ENCODE measurements around the gene IYD. TPM values are rescaled to one million over a fixed set of nuclear protein-coding genes. Genes with fewer than 3 reads are reported as not detected.

The IYD gene
- total RNA-seq, 4 donors from 2014 or later: under 0.01 to 1.4 TPM; not detected in 2

DNA sequence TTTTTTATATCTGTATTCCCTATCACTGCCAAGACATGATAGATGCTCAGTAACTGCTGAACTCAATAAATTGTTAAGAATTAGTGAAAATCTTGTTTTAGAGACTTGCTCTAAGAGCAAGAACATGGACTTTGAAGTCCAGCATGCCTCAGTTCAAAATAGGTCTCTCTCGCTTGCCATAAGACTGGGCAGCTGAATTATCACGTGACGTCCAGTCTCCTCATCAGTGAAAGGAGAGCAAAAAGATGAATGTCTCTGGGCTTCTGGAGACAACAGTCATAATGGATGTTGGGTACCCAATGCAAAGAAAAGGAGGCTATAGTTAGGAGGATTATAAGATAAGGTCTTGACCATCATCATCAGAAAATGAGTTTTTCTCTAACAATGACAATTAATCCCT, 82.1 kb downstream of the IYD start:
- no peak for TF ChIP-seq CTCF (IDR thresholded peaks at IDR 0.05; ENCODE audit: low read depth)

GRCh38 chr6:150451807-150452427, 83.1 kb downstream of the IYD start:
- no peak for TF ChIP-seq CTCF (IDR thresholded peaks at IDR 0.05; ENCODE audit: low read depth)

DNA sequence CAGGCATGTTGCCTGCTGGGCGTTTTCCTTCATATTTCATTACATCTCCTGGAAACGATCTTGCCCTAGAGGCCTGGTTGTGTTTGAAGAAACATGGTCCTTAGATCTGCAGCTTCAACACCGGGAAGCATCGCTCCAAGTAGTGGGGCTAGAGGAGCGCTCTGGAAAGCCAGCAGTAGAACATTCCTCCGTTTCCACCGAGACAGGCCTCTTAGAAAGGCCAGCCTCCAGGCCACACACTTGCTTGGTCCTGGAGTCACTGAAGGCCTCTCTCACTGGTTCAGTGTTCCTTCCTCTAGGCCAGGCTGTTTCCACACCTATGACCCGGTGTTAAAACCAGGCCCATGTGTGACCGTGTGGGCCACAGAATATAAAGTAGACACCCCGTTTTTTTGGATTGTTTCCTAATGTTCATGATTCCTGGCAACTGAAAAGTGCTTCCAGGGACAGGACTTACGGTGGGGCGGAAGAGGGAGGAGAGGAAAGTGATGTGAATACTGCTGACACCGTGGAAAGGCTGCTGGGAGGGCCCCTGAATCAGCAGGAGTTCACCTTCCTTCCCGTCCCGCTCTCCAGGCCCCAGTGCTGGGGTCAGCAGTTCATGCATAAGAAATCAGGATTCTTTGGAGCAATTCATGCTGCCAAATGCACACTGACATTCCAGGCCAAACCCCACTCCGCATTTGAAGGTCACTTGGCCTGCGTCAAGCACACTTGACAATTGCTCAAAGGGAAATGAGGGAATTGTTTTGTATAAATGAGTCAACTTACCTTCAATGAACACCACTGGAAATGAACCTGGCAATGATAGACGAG, 83.8 kb downstream of the IYD start:
- no peak for TF ChIP-seq CTCF (IDR thresholded peaks at IDR 0.05; ENCODE audit: low read depth)

DNA sequence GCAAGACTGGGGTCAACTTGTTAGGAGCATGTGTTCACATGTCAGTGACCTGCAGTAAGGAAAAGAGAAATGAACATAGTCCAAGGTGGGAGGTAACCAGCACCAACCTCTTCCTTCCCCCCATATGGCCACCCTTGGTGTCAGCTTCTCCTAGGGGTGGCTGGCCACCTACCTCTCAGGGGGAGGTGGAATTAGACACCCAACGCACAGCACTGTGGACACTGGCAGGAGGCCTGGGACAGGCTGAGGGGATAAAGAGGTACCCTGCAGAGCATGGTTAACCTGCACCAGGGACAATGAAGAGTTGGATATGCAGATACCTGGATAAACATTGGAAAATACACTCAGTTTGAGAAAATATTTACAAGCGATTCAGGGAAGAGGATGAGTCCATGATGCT, 84.5 kb downstream of the IYD start:
- no peak for TF ChIP-seq CTCF (IDR thresholded peaks at IDR 0.05; ENCODE audit: low read depth)

Small RNA genes lying within 50 kb of the gene (small RNA-seq; reads per million reads assigned to genes)
- gene RNU4-7P: not detected

Other genes starting within 250 kb of the IYD start
- gene PPP1R14C, start 226.0 kb upstream of the IYD start, total RNA-seq: under 1 TPM in 1 of 4 donors, not detected in 3; 0.34 TPM
- 10 to 100 TPM; 12.4 to 58.4 (median 32.2) TPM for gene PLEKHG1, start 230.9 kb downstream of the IYD start, total RNA-seq

All from subcutaneous adipose tissue (tissue), 4 donors.